Retinal pigment epithelial cell (primary cell): ENCODE data around the gene GRIN2A.

Source experiments
- DNase-seq: peaks from one replicate; pipeline ENCODE4 v3.0.0-alpha.2; 2010; ENCODE audit warnings: low read depth
- H3K4me3 ChIP-seq: 2 replicates; pipeline ENCODE4 v1.5.1; 2011; ENCODE audit warnings: mild to moderate bottlenecking, low read length, control low read depth, moderate library complexity
- TF ChIP-seq, protein P1 (sequence below): conservative IDR thresholded peaks from 2 replicates; pipeline ENCODE4 v1.5.1; 2011; ENCODE audit warnings: low read depth, low read length, control low read depth, inconsistent platforms

GRIN2A gene

DNA sequence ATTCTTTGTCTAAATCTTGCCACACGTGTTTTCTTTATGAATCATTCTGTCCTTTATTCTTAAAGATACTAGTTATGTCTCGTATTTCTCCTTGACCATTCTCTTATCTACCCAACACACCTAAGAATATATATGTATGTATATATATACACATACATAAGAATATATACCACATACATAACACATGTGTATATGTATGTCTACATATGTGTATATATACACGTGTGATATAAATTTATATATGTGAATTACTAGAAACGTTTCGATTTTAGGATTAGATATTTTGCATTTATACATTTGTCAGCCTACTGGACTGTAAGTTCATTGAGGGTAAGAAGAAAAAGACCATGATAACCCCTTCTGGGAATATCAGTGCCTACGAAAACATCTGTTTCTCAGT is 388.6 kb downstream of the GRIN2A start:
- DNase-seq, result no peak
- TF ChIP-seq, protein P1, sequence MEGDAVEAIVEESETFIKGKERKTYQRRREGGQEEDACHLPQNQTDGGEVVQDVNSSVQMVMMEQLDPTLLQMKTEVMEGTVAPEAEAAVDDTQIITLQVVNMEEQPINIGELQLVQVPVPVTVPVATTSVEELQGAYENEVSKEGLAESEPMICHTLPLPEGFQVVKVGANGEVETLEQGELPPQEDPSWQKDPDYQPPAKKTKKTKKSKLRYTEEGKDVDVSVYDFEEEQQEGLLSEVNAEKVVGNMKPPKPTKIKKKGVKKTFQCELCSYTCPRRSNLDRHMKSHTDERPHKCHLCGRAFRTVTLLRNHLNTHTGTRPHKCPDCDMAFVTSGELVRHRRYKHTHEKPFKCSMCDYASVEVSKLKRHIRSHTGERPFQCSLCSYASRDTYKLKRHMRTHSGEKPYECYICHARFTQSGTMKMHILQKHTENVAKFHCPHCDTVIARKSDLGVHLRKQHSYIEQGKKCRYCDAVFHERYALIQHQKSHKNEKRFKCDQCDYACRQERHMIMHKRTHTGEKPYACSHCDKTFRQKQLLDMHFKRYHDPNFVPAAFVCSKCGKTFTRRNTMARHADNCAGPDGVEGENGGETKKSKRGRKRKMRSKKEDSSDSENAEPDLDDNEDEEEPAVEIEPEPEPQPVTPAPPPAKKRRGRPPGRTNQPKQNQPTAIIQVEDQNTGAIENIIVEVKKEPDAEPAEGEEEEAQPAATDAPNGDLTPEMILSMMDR, result no peak
- H3K4me3 ChIP-seq, result no peak overlapping the region

GRCh38 chr16:9791556-9791955 is 390.7 kb downstream of the GRIN2A start:
- DNase-seq, result no peak
- TF ChIP-seq, protein P1, result no peak
- no peak overlapping the region for H3K4me3 ChIP-seq

- TF ChIP-seq, protein P1, result no peak
- H3K4me3 ChIP-seq, result no peak overlapping the region
- no peak for DNase-seq
Measured at GRCh38 chr16:9790199-9790598, 392.0 kb downstream of the GRIN2A start.

DNA sequence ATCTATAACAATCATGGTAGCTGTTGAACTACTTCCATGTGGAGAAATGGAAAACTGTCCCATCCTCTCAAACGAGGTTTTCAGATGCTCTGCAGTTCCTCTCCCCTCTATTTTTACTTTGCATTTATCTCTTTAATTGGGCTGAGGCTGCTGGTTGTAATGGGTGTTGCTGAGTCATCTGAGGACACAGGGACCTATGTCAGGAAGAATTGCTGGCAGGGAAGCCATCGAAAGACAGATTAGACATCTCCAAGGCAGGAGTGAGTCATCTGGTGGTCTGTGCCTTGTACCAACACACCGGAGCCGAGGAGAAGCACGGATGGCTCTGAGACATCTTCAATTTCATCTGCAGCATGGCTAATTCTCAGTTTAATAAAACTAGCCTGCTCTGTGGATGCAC is 394.5 kb downstream of the GRIN2A start:
- TF ChIP-seq, protein P1, result no peak
- H3K4me3 ChIP-seq, result no peak overlapping the region
- DNase-seq, result no peak

DNA sequence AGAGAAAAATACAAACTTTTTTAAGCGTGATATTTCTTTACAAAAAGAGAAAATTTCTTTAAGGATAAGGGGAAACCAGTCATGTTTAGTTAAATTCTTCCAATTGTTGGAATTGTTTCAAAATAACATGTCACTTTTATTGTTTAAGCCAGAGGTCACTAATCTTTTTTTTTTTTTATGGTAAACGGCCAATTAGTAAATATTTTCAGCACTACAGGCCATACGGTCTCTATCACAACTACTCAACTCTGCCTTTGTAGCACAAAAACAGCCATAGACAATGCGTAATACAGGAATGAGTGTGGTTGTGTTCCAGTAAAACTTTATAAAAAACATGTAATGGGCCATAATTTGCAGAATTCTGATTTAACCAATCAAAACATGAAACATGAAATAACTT is 401.4 kb downstream of the GRIN2A start:
- no peak for DNase-seq
- TF ChIP-seq, protein P1, result no peak
- no peak overlapping the region for H3K4me3 ChIP-seq

GRCh38 chr16:9778849-9779248 is 403.4 kb downstream of the GRIN2A start:
- no peak overlapping the region for H3K4me3 ChIP-seq
- TF ChIP-seq, protein P1, result no peak

DNA sequence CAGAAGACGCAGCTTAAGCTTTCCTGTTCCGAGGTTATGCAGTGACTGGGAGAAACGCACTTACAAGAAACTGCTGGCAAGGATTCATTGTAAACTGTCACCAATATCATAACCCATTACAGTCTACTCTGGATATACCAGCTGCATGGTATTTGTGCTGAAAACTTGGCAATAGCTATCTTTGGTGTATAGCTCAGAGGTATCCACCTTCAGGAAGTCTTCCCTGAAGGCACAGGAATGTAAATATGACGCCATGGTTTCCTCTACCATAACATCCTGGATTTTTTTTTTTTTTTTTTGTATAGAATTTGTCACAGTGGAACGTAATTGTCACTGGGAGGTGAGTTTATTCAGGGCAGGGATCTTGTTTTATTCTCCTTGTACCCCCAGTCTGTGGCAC is 406.2 kb downstream of the GRIN2A start:
- TF ChIP-seq, protein P1, result no peak
- DNase-seq, result no peak
- H3K4me3 ChIP-seq, result no peak overlapping the region

More at GRCh38 chr16:9778849-9779248, 403.4 kb downstream of the GRIN2A start:
- no peak for DNase-seq
